K562 (cell line): ENCODE data around the gene FOS. TPM values are rescaled to one million over a fixed set of nuclear protein-coding genes. Genes with fewer than 3 reads are reported as not detected.

Experiments used
- ATAC-seq: fragments of 200-7000 bp; cut with Tn5 transposase; 3 replicates; pipeline ENCODE4 v1.9.1; 2020; ENCODE audit warnings: moderate library complexity
- BruUV-seq: library from RNA; stranded (reverse); fragments of 400-500 nt; replicated peaks from 2 replicates; lab custom pipeline; 2021; lab: Mats Ljungman, UMichigan
- CTCF ChIA-PET: fragments of 300-600 bp; formaldehyde crosslinking; extraction: SDS; loops from one replicate; lab custom pipeline; 2021; ENCODE audit warnings: low intra/inter-chr PET ratio; lab: Yijun Ruan, JAX
- POLR2A ChIA-PET: fragments of 300-600, 350-650 bp; sonication (Branson Sonifier 250); formaldehyde crosslinking; extraction: SDS; loops from one replicate; lab custom pipeline; 2021; ENCODE audit warnings: antibody characterized with exemption, inconsistent platforms; lab: Yijun Ruan, JAX
- DNase-seq, 4 experiments: peaks; one replicate each; pipeline versions ENCODE4 v3.0.0 to v3.0.0-alpha.2; 2011 to 2018; ENCODE audit warnings: low spot score in 3 of 4, mixed read lengths in 3 of 4; ENCODE audit errors: extremely low read depth in 1 of 4
- FAIRE-seq: peaks from 2 replicates; lab custom pipeline; 2011; peaks lifted over from hg19 to GRCh38; lab: Jason Lieb, UNC
- H2AFZ ChIP-seq: 2 replicates; pipeline ENCODE4 v1.6.0; 2011; ENCODE audit warnings: low read depth, low read length, control low read depth, inconsistent platforms
- H3K27ac ChIP-seq: fragments of 200-600 bp; 3 replicates; pipeline ENCODE4 v1.8.0; 2011; ENCODE audit warnings: low read depth, mild to moderate bottlenecking, control low read depth, inconsistent platforms, low read length, moderate library complexity, mixed read lengths; ENCODE audit errors: extremely low read depth
- H3K27me3 ChIP-seq, 2 experiments: fragments of 300-600 bp in 1 of 2; 2 replicates in 1 of 2; 3 replicates in 1 of 2; pipeline versions ENCODE4 v1.6.0 to v1.8.0; 2011; ENCODE audit warnings: inconsistent platforms in 2 of 2, low read length in 2 of 2, mild to moderate bottlenecking in 1 of 2, mixed read lengths in 1 of 2, moderate library complexity in 1 of 2; ENCODE audit not compliant: control insufficient read depth in 2 of 2, insufficient read depth in 2 of 2
- H3K36me3 ChIP-seq: fragments of 300-600 bp; 3 replicates; pipeline ENCODE4 v1.8.0; 2011; ENCODE audit warnings: mild to moderate bottlenecking, low read length, inconsistent platforms; ENCODE audit not compliant: control insufficient read depth, insufficient read depth
- H3K4me1 ChIP-seq, 2 experiments: fragments of 200-600 bp in 1 of 2; replicated peaks in 1 of 2; 2 replicates in 1 of 2; 3 replicates in 1 of 2; pipeline versions ENCODE4 v1.5.1 to v1.8.0; 2011; ENCODE audit warnings: inconsistent platforms in 2 of 2, low read length in 2 of 2, mild to moderate bottlenecking in 1 of 2, mixed read lengths in 1 of 2, moderate library complexity in 1 of 2; ENCODE audit not compliant: control insufficient read depth in 2 of 2, insufficient read depth in 2 of 2
- H3K4me2 ChIP-seq: 2 replicates; pipeline ENCODE4 v1.6.1; 2011; ENCODE audit warnings: low read length, control low read depth, inconsistent platforms, mixed read lengths; ENCODE audit not compliant: insufficient read depth
- H3K4me3 ChIP-seq: fragments of 200-600 bp; sonication (generic), shearing (Covaris generic); 2 replicates; pipeline ENCODE4 v1.5.1; 2016; ENCODE audit warnings: control low read depth, inconsistent platforms
- H3K79me2 ChIP-seq: fragments of 200-600 bp; 3 replicates; pipeline ENCODE4 v1.8.0; 2011; ENCODE audit warnings: low read length, inconsistent platforms; ENCODE audit not compliant: control insufficient read depth, insufficient read depth
- H3K9ac ChIP-seq, 2 experiments: 2 replicates each; pipeline versions ENCODE4 v1.6.0 to v1.6.1; 2011; ENCODE audit warnings: low read depth in 2 of 2, low read length in 2 of 2, control low read depth in 1 of 2, inconsistent platforms in 1 of 2, mild to moderate bottlenecking in 1 of 2, mixed read lengths in 1 of 2; ENCODE audit not compliant: insufficient read depth in 1 of 2
- H3K9me1 ChIP-seq: one replicate; pipeline ENCODE4 v1.6.0; 2011; ENCODE audit warnings: inconsistent platforms, mild to moderate bottlenecking, low read length, moderate library complexity; ENCODE audit not compliant: control insufficient read depth, insufficient read depth
- H3K9me3 ChIP-seq: replicated peaks from 2 replicates; pipeline ENCODE4 v1.5.1; 2011; ENCODE audit warnings: low read depth, low read length, inconsistent platforms; ENCODE audit not compliant: control insufficient read depth, insufficient read depth
- H4K20me1 ChIP-seq: replicated peaks from 2 replicates; pipeline ENCODE4 v1.6.1; 2011; ENCODE audit warnings: low read length, inconsistent platforms, mixed read lengths; ENCODE audit not compliant: control insufficient read depth, insufficient read depth
- BMI1 ChIP-seq: fragments of 150-350 bp; IDR thresholded peaks from 2 replicates; pipeline ENCODE4 v1.6.1; 2014; ENCODE audit warnings: low read length
- IRF1 ChIP-seq: sonication (generic); formaldehyde crosslinking; IDR thresholded peaks from 2 replicates; pipeline ENCODE4 v1.8.0; 2022; ENCODE audit warnings: missing genetic modification reagents, mild to moderate bottlenecking, borderline replicate concordance
- MCM3 ChIP-seq: fragments of 450-650 bp; IDR thresholded peaks from 2 replicates; pipeline ENCODE4 v1.6.1; 2016
- NFIX ChIP-seq: fragments of 250-450 bp; sonication (Bioruptor Pico); IDR thresholded peaks from 2 replicates; pipeline ENCODE4 v1.4.0; 2020; ENCODE audit warnings: low read depth, mild to moderate bottlenecking, moderate library complexity
- ZBTB1 ChIP-seq: sonication (generic); formaldehyde crosslinking; IDR thresholded peaks from 2 replicates; pipeline ENCODE4 v1.8.1; 2023; ENCODE audit warnings: missing genetic modification reagents, low read depth, mild to moderate bottlenecking, borderline replicate concordance
- ZMIZ1 ChIP-seq, 2 experiments: fragments of 150-350 bp in 1 of 2; IDR thresholded peaks; 2 replicates each; pipeline ENCODE4 v1.6.1; 2012 to 2016; ENCODE audit warnings: low read depth in 2 of 2, low read length in 2 of 2, mild to moderate bottlenecking in 1 of 2, moderate library complexity in 1 of 2
- ZNF12 ChIP-seq: sonication (generic); formaldehyde crosslinking; IDR thresholded peaks from 2 replicates; pipeline ENCODE4 v1.4.0; 2020; ENCODE audit warnings: mild to moderate bottlenecking, missing genetic modification reagents
- ZNF24 ChIP-seq: fragments of 450-650 bp; IDR thresholded peaks from 2 replicates; pipeline ENCODE4 v1.6.1; 2016
- ZNF311 ChIP-seq: fragments of 250-450 bp; sonication (Bioruptor Pico); IDR thresholded peaks from 2 replicates; pipeline ENCODE4 v1.4.0; 2020; ENCODE audit warnings: mild to moderate bottlenecking, moderate library complexity
- ZNF431 ChIP-seq: sonication (generic); formaldehyde crosslinking; IDR thresholded peaks from 2 replicates; pipeline ENCODE4 v1.8.0; 2022; ENCODE audit warnings: mild to moderate bottlenecking, missing genetic modification reagents
- WGBS: fragments of 100-300 bp; shearing (Covaris generic); methylation state at CpG from one replicate; pipeline ENCODE4 v1.1.6; 2016; ENCODE audit warnings: low coverage, mixed read lengths; ENCODE audit not compliant: insufficient coverage; ENCODE audit errors: missing lambda C conversion rate; 5-methylcytosine and 5-hydroxymethylcytosine counted together
- in situ Hi-C: fragments of 300-500 bp; cut with MboI; formaldehyde crosslinking; loops from 4 replicates; pipeline ENCODE4 v1.15.0; 2018; ENCODE audit warnings: inconsistent platforms, mixed read lengths
- intact Hi-C: fragments of 100-400 bp; cut with micrococcal nuclease; formaldehyde crosslinking; loops from 2 replicates; pipeline ENCODE4 v1.14.2; 2022
- polyA plus RNA-seq, 8 experiments: library from polyadenylated mRNA; depleted of rRNA in 4 of 8; stranded (reverse) in 5 of 8; unstranded in 3 of 8; fragments of >200 nt; fragmentation: Nextera tagmentation in 2 of 8; fragmentation: Illumina TruSeq in 1 of 8; extraction: Ambion mirVana in 2 of 8; extraction: Trizol in 1 of 8; gene quantifications; 2 replicates each; pipeline versions ENCODE4 v1.2.1 to v1.2.3, GENCODE V29; 2011 to 2014; ENCODE audit warnings: inconsistent platforms in 1 of 8, missing spikeins in 1 of 8
- total RNA-seq, 7 experiments: library from RNA; depleted of rRNA in 6 of 7; stranded (reverse); fragments of >200 nt in 6 of 7; fragmentation: Illumina TruSeq in 2 of 7; extraction: Trizol in 2 of 7; gene quantifications; 2 replicates each; pipeline versions ENCODE4 v1.2.1 to v1.2.3, GENCODE V29; 2011 to 2021; ENCODE audit warnings: low replicate concordance in 1 of 7
- TF ChIP-seq, protein P1 (sequence below): fragments of 450-650 bp; IDR thresholded peaks from 2 replicates; pipeline ENCODE4 v1.6.1; 2016; ENCODE audit warnings: low read depth, mild to moderate bottlenecking, moderate library complexity

Gene FOS
- total and polyA plus RNA-seq, 9 of the 15 experiments (the other 6 are each of a cell fraction or from before 2014, with no cell fraction given), result 0.54 to 13.8 (median 8.9) TPM

- Histone ChIP-seq H3K4me1 (peaks cover 0 to 3% of the 10 kb centered on the region in 2 experiments; a peak in 2 of 5 replicates), H3K9ac (no peak overlapping the region)
- WGBS, result 10% methylated on average over 2 of the region's 2 CpGs
- no peak for FAIRE-seq
- TF ChIP-seq IRF1 (CRISPR knock-in tag) (no peak), ZNF12 (CRISPR knock-in tag) (peak; percentile 97)
- TF ChIP-seq, all 486 proteins: peak for 1
- no peak overlapping the region for H2AFZ ChIP-seq
- H3K4me3 ChIP-seq, result no peak overlapping the region
- H3K4me2 ChIP-seq, result no peak overlapping the region
- H4K20me1 ChIP-seq, result no peaks in the 10 kb centered on the region
- BruUV-seq, result no TSS peak
- in situ Hi-C loops, result loop anchor here (5.0 kb wide), 1 partner anchor 173 kb away; no protein-coding TSS in a partner anchor
- peaks cover 2 to 29% of the 10 kb centered on the region in 2 experiments; a peak in 2 of 5 replicates for H3K27me3 ChIP-seq
- DNase-seq (no peak), ATAC-seq (no peak)
- no peaks in the 10 kb centered on the region for H3K36me3 ChIP-seq
- ChIA-PET CTCF (no interaction called here), POLR2A (no interaction called here)
- no peak overlapping the region for H3K27ac ChIP-seq
- H3K79me2 ChIP-seq, result no peaks in the 10 kb centered on the region
- no peaks in the 10 kb centered on the region for H3K9me3 ChIP-seq
- no peaks in the 10 kb centered on the region for H3K9me1 ChIP-seq
- intact Hi-C loops, result no loop called here
These were observed 40.4 kb downstream of the FOS start for GRCh38 chr14:75319021-75319420.

GRCh38 chr14:75320196-75320595 lies 41.6 kb downstream of the FOS start:
- intact Hi-C loops, result no loop called here
- Histone ChIP-seq H3K36me3 (no peaks in the 10 kb centered on the region), H3K79me2 (no peaks in the 10 kb centered on the region), H3K4me3 (no peak overlapping the region), H3K4me1 (peaks cover 0 to 3% of the 10 kb centered on the region in 2 experiments; a peak in 2 of 5 replicates), H2AFZ (no peak overlapping the region), H4K20me1 (no peaks in the 10 kb centered on the region), H3K9me1 (no peaks in the 10 kb centered on the region), H3K27ac (no peak overlapping the region), H3K9ac (no peak overlapping the region), H3K4me2 (no peak overlapping the region), H3K9me3 (no peaks in the 10 kb centered on the region), H3K27me3 (peaks cover 0 to 35% of the 10 kb centered on the region in 2 experiments; a peak in 2 of 5 replicates)
- FAIRE-seq (no peak), DNase-seq (no peak), ATAC-seq (no peak)
- CTCF ChIA-PET, result no interaction called here
- POLR2A ChIA-PET, result no interaction called here
- 0% methylated on average over 4 of the region's 7 CpGs for WGBS
- no TSS peak for BruUV-seq
- in situ Hi-C loops, result no loop called here
- no peak for TF ChIP-seq ZBTB1
- no peak for TF ChIP-seq ZNF311 (CRISPR knock-in tag)
- no peak for TF ChIP-seq ZNF24
- TF ChIP-seq MCM3, result no peak
- TF ChIP-seq ZNF431 (CRISPR knock-in tag), result no peak
- TF ChIP-seq ZMIZ1 (IDR thresholded peaks at IDR 0.05; ENCODE audit: low read depth in 2 of 2, low read length in 2 of 2), result no peak
- TF ChIP-seq, protein P1, sequence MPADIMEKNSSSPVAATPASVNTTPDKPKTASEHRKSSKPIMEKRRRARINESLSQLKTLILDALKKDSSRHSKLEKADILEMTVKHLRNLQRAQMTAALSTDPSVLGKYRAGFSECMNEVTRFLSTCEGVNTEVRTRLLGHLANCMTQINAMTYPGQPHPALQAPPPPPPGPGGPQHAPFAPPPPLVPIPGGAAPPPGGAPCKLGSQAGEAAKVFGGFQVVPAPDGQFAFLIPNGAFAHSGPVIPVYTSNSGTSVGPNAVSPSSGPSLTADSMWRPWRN, result no peak
- no peak for TF ChIP-seq BMI1
- TF ChIP-seq NFIX (CRISPR knock-in tag), result no peak
